NCI-H82 treated with DMSO at 0.1 percent for 48 hours (cell line): ENCODE data around the gene ETS1.
"Not testable (repeated sequence)": the region's sequence is repeated elsewhere in the genome, so short reads cannot be mapped to it uniquely, and the experiment has no call there.

Source experiments
- DNase-seq: peaks from one replicate; lab custom pipeline; 2025; ENCODE audit not compliant: unreplicated experiment; lab: John Stamatoyannopoulos, UW

ETS1 gene

DNA sequence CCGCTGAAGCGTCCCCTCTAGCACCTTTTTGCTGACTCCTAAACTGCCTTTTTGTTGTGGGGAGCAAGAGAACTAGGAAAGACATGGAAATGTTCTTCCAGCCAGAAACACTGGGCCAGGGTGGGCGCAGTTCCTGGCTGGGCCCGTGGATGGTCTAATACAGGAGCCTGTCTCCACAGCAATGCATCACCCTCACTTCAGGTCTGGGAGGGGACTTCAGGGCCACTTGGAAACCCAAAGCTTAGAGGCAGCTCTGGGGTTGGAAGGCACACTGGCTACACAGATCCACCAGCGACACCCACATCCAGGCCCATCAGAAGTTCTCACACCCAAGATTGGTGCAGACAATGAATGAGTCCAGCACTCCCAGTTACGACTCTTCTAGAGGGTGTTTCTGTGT is 120.3 kb downstream of the ETS1 start:
- DNase-seq: no peak

GRCh38 chr11:128465946-128466705 is 121.2 kb downstream of the ETS1 start:
- no peak for DNase-seq

- no peak for DNase-seq
Measured at GRCh38 chr11:128465531-128465930, 121.8 kb downstream of the ETS1 start.

DNA sequence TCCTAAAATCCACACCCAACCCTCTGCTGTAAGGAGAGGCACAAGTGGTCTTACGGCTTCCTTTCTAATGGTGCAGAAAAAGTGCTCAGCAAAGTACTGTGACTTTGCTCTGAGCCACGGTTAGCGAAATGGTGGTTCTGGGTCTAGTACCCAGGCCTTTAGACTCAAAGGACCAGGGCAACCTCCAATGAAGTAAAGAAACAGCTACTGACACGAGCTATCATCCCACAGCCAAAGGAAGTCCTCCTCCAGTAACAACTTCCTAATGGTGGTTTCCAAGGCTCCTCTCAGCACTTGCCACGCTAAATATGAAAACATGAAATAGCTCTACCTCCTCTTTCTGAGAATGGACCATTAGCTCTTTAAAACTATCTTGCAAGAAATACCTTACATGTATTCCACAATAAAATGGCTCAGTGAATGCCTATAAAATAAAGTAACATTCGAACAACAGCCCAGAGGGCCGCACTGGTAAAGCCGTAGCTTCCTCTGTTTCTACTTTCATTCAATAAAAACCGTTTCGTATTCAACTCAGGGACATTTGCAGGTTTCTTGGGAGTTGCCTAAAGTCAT is 122.4 kb downstream of the ETS1 start:
- DNase-seq: no peak

DNA sequence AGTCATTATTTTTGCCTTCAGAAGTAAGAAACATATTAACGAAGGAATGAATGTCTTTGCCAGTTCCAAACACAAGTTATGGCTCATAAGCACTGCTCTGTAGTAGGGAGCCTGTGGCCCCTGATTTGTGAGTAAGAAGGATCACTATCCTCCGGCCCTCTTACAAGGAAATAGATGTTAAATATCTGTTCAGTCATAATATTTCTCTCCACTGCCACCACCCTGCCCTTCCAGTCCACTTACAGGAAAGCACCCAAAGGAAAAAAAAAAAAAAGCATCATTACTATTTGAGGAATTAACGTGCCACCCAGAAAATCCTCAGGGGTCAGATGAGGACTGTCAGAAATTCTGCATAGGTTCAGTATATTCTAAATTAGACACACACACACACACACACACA is 123.4 kb downstream of the ETS1 start:
- DNase-seq: no peak

DNA sequence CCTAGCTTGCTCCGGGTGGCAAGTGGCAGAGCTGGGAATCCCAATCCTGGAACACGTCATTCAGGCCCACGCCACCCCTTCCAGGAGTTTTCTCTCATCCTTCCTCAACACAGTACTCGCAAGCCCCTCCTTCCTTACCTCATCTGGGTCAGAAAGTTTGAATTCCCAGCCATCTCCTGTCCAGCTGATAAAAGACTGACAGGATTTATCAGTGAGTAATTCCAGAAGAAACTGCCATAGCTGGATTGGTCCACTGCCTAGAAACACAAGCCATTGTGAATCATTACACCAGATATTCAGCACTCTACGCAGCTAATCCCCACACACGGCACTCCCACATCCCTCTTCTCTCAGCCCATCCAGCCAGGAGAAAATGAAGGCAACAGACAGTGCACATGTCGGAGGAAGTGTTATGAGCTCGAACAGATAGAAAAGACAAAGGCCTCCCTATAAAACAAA is 124.0 kb downstream of the ETS1 start:
- no peak for DNase-seq

- DNase-seq: no peak
Measured at GRCh38 chr11:128462922-128463321, 124.4 kb downstream of the ETS1 start.

DNA sequence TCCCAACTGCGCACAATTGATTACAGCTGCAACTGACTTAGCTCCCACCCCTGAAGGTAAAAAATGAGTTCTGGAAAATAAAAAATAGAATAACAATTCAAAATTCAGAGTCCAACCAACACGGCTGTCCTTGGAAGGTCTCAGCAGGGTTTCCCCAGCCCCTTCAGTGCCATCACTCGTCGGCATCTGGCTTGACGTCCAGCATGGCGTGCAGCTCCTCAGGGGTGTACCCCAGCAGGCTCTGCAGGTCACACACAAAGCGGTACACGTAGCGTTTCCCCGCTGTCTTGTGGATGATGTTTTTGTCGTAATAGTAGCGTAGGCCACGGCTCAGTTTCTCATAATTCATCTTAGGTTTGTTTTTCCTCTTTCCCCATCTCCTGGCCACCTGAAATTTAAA is 125.2 kb downstream of the ETS1 start:
- DNase-seq: no peak

- DNase-seq: no peak
Measured at GRCh38 chr11:128458321-128458720, 129.0 kb downstream of the ETS1 start.

DNA sequence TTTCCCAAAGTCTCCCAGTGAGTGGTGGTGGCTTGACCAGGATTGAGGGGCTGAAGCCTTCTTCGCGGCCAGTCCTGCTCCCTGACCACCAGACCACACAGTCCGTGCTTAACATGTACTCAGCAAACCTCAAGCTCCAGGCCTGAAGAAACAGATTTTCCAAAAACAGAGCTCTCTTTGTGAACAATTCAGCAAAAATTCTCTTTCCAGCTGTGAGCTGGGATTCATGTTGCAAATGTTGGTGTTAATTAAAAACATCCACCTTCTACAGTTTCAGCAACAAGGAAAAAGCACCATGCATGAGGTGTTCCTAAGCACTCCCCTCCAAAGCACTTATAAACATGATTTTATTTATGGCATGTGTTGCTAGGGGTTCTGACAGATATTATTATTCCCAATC is 129.5 kb downstream of the ETS1 start:
- DNase-seq: no peak

GRCh38 chr11:128456566-128457268 is 130.6 kb downstream of the ETS1 start:
- DNase-seq: no peak

DNA sequence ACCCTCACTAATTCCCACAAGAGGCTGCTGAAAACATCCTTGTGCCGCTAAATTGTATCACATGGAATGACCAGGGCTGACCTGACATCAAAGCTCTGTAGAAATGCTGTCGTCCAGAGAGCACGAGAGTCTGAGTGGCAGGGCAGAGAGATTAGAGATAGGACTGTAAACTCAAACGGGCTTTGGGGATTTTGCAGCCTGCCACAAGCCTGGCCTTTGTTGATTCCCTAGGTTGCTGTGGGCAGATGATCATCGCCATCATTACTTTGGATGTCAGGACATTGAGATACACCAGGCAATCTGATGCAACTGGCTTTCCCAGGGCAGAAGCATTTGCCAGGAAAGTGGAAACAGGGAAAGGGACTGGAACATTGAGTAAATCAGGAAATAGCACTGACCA is 131.6 kb downstream of the ETS1 start:
- no peak for DNase-seq

DNA sequence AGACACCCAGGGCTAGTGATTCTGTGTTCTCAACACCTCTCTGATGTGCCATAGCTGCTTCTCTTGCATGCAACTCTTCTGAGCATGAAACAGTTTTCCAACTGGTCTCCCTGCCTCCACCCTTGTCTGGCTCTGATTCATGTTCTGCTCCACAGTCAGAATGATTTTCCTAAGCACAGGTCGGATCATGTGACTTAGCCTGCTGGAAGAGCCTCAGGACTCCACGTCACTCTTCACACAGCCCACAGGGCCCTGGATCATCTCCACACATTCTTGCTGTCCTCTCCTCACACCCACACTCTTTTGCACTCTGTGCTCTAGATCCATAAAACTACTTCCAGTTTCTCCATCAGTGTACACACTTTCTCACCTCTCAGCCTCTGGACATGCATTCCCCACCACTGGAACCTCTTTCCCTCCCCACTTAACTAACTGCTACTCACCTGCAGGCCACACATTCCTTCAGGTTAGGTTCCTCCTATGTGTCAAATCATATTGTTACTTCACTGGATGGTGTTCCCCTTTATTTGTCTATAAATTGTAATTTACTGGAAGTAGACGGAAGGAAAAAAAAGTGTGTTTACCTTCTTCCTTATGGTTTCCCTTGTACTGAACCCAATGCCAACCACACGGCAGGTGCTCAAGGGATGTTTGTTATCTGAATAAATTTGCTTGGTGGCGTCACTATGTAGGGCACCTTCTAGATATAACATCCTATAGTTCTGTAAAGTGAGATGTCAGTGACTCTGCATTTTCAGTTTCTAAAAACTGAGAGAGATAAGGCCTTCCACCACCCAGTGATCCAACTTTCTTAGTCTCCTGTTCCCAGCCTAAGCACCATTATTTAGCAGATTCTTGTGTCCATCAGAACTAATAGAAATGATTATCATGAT is 133.7 kb downstream of the ETS1 start:
- no peak for DNase-seq

DNA sequence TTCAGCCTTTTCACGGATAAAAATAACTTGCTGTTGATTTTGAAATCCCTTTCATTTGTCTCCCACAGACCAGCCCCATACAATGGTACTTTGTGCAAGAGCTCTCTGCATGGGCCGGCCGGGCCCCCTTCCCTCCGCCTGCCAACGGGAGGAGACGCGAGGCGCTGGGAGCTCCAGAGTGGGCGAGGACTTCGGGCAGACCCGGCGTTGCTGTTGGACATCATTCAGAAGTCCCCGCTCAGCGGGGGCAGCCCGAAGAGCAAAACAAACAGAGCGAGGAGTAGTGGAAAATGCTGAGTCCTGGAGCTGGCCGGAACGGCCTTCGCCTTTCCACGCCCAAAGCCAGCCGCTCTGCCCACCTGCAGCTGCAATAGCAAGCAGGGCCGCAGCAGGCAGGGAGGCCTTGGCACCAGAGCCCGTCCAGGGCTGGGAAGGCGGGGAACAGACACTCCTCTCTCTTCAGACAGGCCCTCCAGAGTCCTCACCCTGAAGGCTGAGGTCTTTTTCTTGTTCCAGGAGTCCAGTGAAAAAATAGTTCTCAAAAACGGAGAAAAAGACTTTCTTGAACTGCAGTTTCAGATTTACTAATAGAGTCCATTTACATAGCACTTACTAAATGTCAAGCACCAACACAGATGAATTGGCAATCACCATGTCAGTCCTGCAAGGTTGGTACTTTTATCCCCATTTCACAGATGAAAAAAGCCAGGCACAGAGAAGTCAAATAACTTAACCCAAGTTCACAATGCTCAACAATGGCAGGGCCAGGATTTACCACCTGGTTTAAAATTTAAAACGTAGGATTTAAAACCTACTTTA is 135.5 kb downstream of the ETS1 start:
- no peak for DNase-seq

DNA sequence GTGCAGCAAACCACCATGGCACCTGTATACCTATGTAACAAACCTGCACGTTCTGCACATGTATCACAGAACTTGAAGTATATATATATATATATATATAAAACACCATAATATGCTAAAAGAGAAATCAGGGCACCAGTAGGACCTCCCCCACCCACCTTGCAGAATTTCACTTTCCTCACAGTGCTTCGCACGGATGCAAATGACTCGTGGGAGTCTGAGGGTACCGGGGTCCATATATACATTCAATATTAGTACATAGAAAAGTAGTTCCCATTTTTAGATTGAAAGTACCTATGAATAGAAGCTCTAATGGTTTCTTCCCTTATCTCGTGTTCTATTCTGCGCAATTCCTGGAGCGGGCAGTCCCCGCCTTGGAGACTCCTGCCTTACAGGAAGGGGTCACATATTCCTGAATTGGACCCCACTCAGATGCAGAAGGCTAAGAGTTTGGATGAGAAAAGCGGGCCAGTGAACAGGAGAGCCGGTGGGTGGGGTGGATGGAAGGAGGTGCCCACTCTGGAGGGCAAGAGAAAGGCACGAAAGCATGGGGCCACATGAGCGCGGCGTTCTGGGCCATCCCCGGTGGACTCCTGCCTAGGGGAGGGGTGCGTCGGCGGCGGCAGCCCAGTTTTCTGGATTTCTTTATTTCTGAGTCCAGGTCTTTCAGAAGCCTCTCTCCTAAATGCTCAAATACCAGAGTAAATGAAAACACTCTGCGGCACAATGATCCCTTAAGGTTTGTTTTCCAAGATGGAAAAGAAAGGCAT is 136.3 kb downstream of the ETS1 start:
- DNase-seq: no peak

DNA sequence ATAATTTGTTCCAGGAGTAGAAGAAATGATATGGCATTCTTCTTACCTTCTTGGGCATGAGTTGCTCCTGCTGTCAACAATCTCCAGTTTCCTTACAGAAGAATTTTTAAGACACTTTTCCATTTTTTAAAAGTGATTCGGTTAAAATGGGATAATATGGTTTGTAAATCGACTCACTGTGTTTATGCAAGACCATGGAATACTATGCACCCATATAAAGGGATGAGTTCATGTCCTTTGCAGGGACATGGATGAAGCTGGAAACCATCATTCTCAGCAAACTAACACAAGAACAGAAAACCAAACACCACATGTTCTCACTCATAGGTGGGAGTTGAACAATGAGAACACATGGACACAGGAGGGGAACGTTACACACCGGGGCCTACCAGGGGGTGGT is 136.9 kb downstream of the ETS1 start:
- DNase-seq: not testable (repeated sequence)

DNA sequence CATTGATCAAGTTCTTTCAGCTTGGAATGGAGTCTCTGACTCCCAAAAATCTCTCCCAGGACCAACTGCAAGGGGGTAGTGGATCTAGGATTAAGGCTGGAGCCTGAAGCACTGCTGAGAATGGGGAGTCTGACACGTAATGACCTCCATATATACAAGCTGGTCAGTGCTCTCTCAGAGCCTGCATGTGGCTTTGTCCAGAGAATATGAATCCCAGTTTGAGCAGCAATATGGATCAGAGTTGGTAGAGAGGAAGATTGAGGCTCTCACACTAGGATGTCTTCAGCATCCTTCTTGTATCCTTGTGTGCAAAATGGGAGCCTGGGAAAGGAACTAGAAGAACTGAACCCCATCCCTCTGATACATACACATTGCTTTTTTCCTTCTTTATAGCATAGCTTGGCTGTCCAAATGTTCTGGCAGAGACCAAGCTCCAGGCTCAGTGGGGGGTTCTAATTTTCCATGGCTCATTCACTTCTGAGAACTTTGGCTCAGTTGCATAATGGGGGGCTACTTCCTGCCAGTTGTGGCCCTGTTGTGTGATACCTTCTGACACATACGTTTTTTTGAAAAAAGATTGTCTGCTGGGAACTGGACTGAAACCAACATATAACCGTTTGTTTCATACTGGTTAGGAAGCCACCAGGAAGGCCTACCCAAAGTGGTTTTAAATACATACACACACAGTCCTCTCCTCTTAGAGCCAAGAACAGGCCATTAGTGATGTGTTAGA is 138.2 kb downstream of the ETS1 start:
- DNase-seq: no peak

DNA sequence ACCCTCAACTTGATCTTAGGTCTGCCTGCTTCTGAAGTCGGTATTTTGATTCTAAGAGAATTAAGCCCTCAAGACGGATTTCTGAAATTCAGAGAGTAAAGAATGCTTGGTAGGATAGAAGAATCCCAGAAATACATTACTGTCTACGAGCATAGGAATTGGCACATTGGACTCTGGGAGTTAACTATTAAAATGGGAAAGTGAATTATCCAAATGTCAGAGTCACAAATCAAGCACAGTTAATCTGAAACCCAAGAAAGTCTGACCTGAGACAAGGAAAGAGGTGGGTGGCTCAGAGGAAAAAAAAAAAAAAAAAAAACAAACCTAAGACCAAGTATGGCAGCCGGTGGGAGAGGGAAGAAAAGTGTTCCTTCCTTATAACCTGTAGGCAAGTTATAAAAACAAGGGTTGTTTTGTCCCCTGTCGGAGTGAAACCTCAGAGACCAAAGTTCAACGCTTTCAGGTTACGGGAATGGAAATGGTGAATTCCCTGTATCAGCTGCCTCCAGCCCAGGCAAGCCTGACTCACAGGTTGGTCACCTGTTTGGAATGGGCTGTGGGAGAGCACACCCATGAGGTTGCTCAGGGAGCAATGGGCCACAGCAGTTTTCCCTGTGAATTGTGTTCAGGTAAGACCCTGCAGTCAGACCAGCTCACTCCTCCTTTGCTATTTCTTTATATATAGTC is 139.0 kb downstream of the ETS1 start:
- DNase-seq: no peak
